Measurements from ENCODE around the gene CCDC33. TPM values are rescaled to one million over a fixed set of nuclear protein-coding genes. Genes with fewer than 3 reads are reported as not detected.

CCDC33 gene
- total RNA-seq, 1 experiment from 2014 or later, result 0.77 TPM

DNA sequence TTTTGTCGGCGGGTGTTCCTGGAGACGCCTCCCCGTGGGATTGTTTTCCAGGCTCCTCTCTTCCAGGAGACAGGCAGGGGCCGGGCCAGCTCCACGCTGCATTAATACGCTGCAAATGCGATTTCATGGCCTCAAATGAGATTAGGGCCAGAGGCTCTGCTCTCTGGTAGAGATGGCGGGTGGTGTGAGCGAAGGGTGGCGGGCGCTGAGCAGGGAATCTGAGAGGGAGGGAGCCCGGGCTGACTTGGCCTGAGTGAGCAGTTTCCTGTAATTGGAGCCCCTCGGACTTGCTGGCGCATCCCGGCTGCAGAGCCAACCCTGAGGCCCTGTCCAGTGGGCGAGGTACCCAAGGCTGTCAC is 7.4 kb upstream of the CCDC33 start:
- ChIA-PET CTCF (no interaction called here), POLR2A (ENCODE audit: unreplicated experiment) (no interaction called here)
- Histone ChIP-seq H3K4me2 (ENCODE audit: low read length) (no peak overlapping the region), H3K9ac (ENCODE audit: low read length) (no peak overlapping the region), H3K4me1 (ENCODE audit: insufficient read depth, low read length) (no peaks in the 10 kb centered on the region), H3F3A (ENCODE audit: low read length, unreplicated experiment) (no peaks in the 10 kb centered on the region), H3K36me3 (ENCODE audit: low read depth, low read length) (no peaks in the 10 kb centered on the region), H3K9me2 (replicated peaks; ENCODE audit: low read length) (no peaks in the 10 kb centered on the region), H3K27ac (ENCODE audit: low read length) (no peak overlapping the region), H2AFZ (ENCODE audit: low read length) (no peak overlapping the region), H3K4me3 (ENCODE audit: low read length) (no peak overlapping the region), H3K27me3 (ENCODE audit: low read length) (no peaks in the 10 kb centered on the region), H3K79me2 (ENCODE audit: low read length) (no peaks in the 10 kb centered on the region), H4K20me1 (ENCODE audit: low read length) (no peaks in the 10 kb centered on the region), H3K9me3 (ENCODE audit: low read length) (no peaks in the 10 kb centered on the region)
- no peak for ATAC-seq
- no peak for DNase-seq
- BruUV-seq (replicated peaks), result no TSS peak
- intact Hi-C loops (cut with micrococcal nuclease), result no loop called here
- no peak for TF ChIP-seq CTCF (conservative IDR thresholded peaks at IDR 0.05; ENCODE audit: low read depth, low read length)
- no peak for TF ChIP-seq EZH2 (IDR thresholded peaks at IDR 0.05; ENCODE audit: low read length, unreplicated experiment)
- TF ChIP-seq EZH2phosphoT487 (IDR thresholded peaks at IDR 0.05; ENCODE audit: borderline replicate concordance, low read length), result no peak

- TF ChIP-seq EZH2phosphoT487 (IDR thresholded peaks at IDR 0.05; ENCODE audit: borderline replicate concordance, low read length), result no peak
- TF ChIP-seq CTCF (conservative IDR thresholded peaks at IDR 0.05; ENCODE audit: low read depth, low read length), result no peak
- TF ChIP-seq EZH2 (IDR thresholded peaks at IDR 0.05; ENCODE audit: low read length, unreplicated experiment), result no peak
- no peaks in the 10 kb centered on the region for H3K27me3 ChIP-seq (ENCODE audit: low read length)
These were observed 6.4 kb upstream of the CCDC33 start for GRCh38 chr15:74229686-74230085.

DNA sequence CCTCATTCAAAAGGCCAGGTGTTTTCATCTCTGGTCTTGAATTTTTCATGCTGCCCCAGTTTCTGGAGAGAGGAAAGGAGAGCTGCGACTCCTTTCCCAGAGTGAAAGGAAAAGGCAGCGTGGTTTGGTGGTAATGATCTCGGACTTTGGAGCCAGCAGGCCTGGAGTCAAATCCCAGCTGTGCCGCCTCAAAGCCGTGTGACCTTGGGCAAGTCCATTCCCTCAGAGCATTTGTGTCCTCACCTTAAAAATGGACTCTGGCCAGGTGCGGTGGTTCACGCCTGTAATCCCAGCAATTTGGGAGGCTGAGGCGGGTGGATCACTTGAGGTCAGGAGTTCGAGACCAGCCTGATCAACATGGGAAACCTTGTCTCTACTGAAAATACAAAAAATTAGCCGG is 4.7 kb upstream of the CCDC33 start:
- no peaks in the 10 kb centered on the region for H3K36me3 ChIP-seq (ENCODE audit: low read depth, low read length)
- no peaks in the 10 kb centered on the region for H3K79me2 ChIP-seq (ENCODE audit: low read length)
- DNase-seq (no peak), ATAC-seq (no peak)
- no TSS peak for BruUV-seq (replicated peaks)
- no peak overlapping the region for H3K4me3 ChIP-seq (ENCODE audit: low read length)
- H3K9me3 ChIP-seq (ENCODE audit: low read length), result no peaks in the 10 kb centered on the region
- no peaks in the 10 kb centered on the region for H3K9me2 ChIP-seq (replicated peaks; ENCODE audit: low read length)
- ChIA-PET POLR2A (ENCODE audit: unreplicated experiment) (no interaction called here), CTCF (no interaction called here)
- H2AFZ ChIP-seq (ENCODE audit: low read length), result no peak overlapping the region
- H3F3A ChIP-seq (ENCODE audit: low read length, unreplicated experiment), result no peaks in the 10 kb centered on the region
- intact Hi-C loops (cut with micrococcal nuclease), result no loop called here
- TF ChIP-seq EZH2phosphoT487 (IDR thresholded peaks at IDR 0.05; ENCODE audit: borderline replicate concordance, low read length) (no peak), CTCF (conservative IDR thresholded peaks at IDR 0.05; ENCODE audit: low read depth, low read length) (no peak), EZH2 (IDR thresholded peaks at IDR 0.05; ENCODE audit: low read length, unreplicated experiment) (no peak)
- H3K27ac ChIP-seq (ENCODE audit: low read length), result no peak overlapping the region
- H4K20me1 ChIP-seq (ENCODE audit: low read length), result no peaks in the 10 kb centered on the region
- H3K4me2 ChIP-seq (ENCODE audit: low read length), result no peak overlapping the region
- no peak overlapping the region for H3K9ac ChIP-seq (ENCODE audit: low read length)
- H3K4me1 ChIP-seq (ENCODE audit: insufficient read depth, low read length), result no peaks in the 10 kb centered on the region
- H3K27me3 ChIP-seq (ENCODE audit: low read length), result no peaks in the 10 kb centered on the region

More at GRCh38 chr15:74229686-74230085, 6.4 kb upstream of the CCDC33 start:
- no TSS peak for BruUV-seq (replicated peaks)
- no peaks in the 10 kb centered on the region for H3K4me1 ChIP-seq (ENCODE audit: insufficient read depth, low read length)
- intact Hi-C loops (cut with micrococcal nuclease), result no loop called here
- no peaks in the 10 kb centered on the region for H3K9me3 ChIP-seq (ENCODE audit: low read length)
- no peak for DNase-seq
- no peaks in the 10 kb centered on the region for H4K20me1 ChIP-seq (ENCODE audit: low read length)
- H3K79me2 ChIP-seq (ENCODE audit: low read length), result no peaks in the 10 kb centered on the region
- no peaks in the 10 kb centered on the region for H3K36me3 ChIP-seq (ENCODE audit: low read depth, low read length)
- no peak overlapping the region for H3K4me3 ChIP-seq (ENCODE audit: low read length)
- no peak overlapping the region for H3K9ac ChIP-seq (ENCODE audit: low read length)
- no peak overlapping the region for H3K27ac ChIP-seq (ENCODE audit: low read length)
- no peaks in the 10 kb centered on the region for H3K9me2 ChIP-seq (replicated peaks; ENCODE audit: low read length)
- no peak overlapping the region for H2AFZ ChIP-seq (ENCODE audit: low read length)
- H3F3A ChIP-seq (ENCODE audit: low read length, unreplicated experiment), result no peaks in the 10 kb centered on the region
- POLR2A ChIA-PET (ENCODE audit: unreplicated experiment), result no interaction called here
- CTCF ChIA-PET, result no interaction called here
- no peak for ATAC-seq
- no peak overlapping the region for H3K4me2 ChIP-seq (ENCODE audit: low read length)

Data from PC-3 (cell line).